Measurements from ENCODE around the gene CLDN10.

- TF ChIP-seq ZNF263 (CRISPR knock-in tag; IDR thresholded peaks at IDR 0.05; ENCODE audit: low read depth) = no peak
- no peak for TF ChIP-seq CTCF (IDR thresholded peaks at IDR 0.05)
- TF ChIP-seq NR1H2 (CRISPR knock-in tag; IDR thresholded peaks at IDR 0.05) = no peak
- TF ChIP-seq ZNF423 (CRISPR knock-in tag; IDR thresholded peaks at IDR 0.05) = no peak
- TF ChIP-seq E2F4 (CRISPR knock-in tag; IDR thresholded peaks at IDR 0.05; ENCODE audit: borderline replicate concordance, low read depth) = no peak
- TF ChIP-seq ELF4 (CRISPR knock-in tag; IDR thresholded peaks at IDR 0.05; ENCODE audit: low read depth) = no peak
- no peak for TF ChIP-seq TEAD1 (CRISPR knock-in tag; IDR thresholded peaks at IDR 0.05)
- no peak for TF ChIP-seq ATF3 (CRISPR knock-in tag; conservative IDR thresholded peaks at IDR 0.05)
- no peak for TF ChIP-seq ZSCAN18 (CRISPR knock-in tag; IDR thresholded peaks at IDR 0.05)
- no peak for TF ChIP-seq MAX (CRISPR knock-in tag; IDR thresholded peaks at IDR 0.05)
- no peak for TF ChIP-seq TCF7 (CRISPR knock-in tag; IDR thresholded peaks at IDR 0.05; ENCODE audit: low read depth)
- TF ChIP-seq ZNF138 (CRISPR knock-in tag; conservative IDR thresholded peaks at IDR 0.05) = no peak
Observed at GRCh38 chr13:95512424-95512823, 40.1 kb upstream of the CLDN10 start.

Data from WTC11 (cell line).